Astrocyte (in vitro differentiated cells and primary cell): ENCODE results near the gene MAP7. TPM values are rescaled to one million over a fixed set of nuclear protein-coding genes. Genes with fewer than 3 reads are reported as not detected.

ENCODE experiments used
- DNase-seq: peaks from one replicate; pipeline ENCODE4 v3.0.0-alpha.2; 2010; ENCODE audit warnings: low read depth
- FAIRE-seq: peaks from 2 replicates; lab custom pipeline; 2011; peaks lifted over from hg19 to GRCh38; lab: Jason Lieb, UNC
- H2AFZ ChIP-seq: 2 replicates; pipeline ENCODE4 v1.6.0; 2012; ENCODE audit warnings: low read depth, low read length, inconsistent platforms
- H3K27ac ChIP-seq: 2 replicates; pipeline ENCODE4 v1.5.1; 2011; ENCODE audit warnings: low read depth, low read length, inconsistent platforms
- H3K27me3 ChIP-seq: 2 replicates; pipeline ENCODE4 v1.6.0; 2011; ENCODE audit warnings: low read length, inconsistent platforms; ENCODE audit not compliant: insufficient read depth
- H3K36me3 ChIP-seq: 2 replicates; pipeline ENCODE4 v1.5.1; 2011; ENCODE audit warnings: low read length, inconsistent platforms; ENCODE audit not compliant: insufficient read depth
- H3K4me1 ChIP-seq: 2 replicates; pipeline ENCODE4 v1.5.1; 2011; ENCODE audit warnings: low read length, inconsistent platforms; ENCODE audit not compliant: insufficient read depth
- H3K4me2 ChIP-seq: 2 replicates; pipeline ENCODE4 v1.6.0; 2012; ENCODE audit warnings: low read length, inconsistent platforms
- H3K4me3 ChIP-seq: 2 replicates; pipeline ENCODE4 v1.5.1; 2011; ENCODE audit warnings: low read depth, mild to moderate bottlenecking, low read length, inconsistent platforms; ENCODE audit not compliant: insufficient read depth
- H3K79me2 ChIP-seq: 2 replicates; pipeline ENCODE4 v1.6.0; 2012; ENCODE audit warnings: mild to moderate bottlenecking, low read length, inconsistent platforms; ENCODE audit not compliant: insufficient read depth
- H3K9ac ChIP-seq: 2 replicates; pipeline ENCODE4 v1.6.0; 2012; ENCODE audit warnings: mild to moderate bottlenecking, low read length, inconsistent platforms
- H3K9me3 ChIP-seq: 2 replicates; pipeline ENCODE4 v1.5.1; 2012; ENCODE audit warnings: low read depth, mild to moderate bottlenecking, low read length, inconsistent platforms; ENCODE audit not compliant: insufficient read depth
- H4K20me1 ChIP-seq: 2 replicates; pipeline ENCODE4 v1.6.0; 2012; ENCODE audit warnings: low read length, inconsistent platforms; ENCODE audit not compliant: insufficient read depth
- H3K27ac Mint-ChIP-seq: one replicate; pipeline ENCODE4 v1.8.0; 2021; ENCODE audit warnings: mild to moderate bottlenecking, mixed read lengths; ENCODE audit not compliant: unreplicated experiment
- H3K27me3 Mint-ChIP-seq: one replicate; pipeline ENCODE4 v1.8.0; 2021; ENCODE audit warnings: low read depth, mixed read lengths; ENCODE audit not compliant: unreplicated experiment
- H3K36me3 Mint-ChIP-seq: one replicate; pipeline ENCODE4 v1.8.0; 2021; ENCODE audit warnings: low read depth, mixed read lengths; ENCODE audit not compliant: unreplicated experiment
- H3K4me1 Mint-ChIP-seq: one replicate; pipeline ENCODE4 v1.8.0; 2021; ENCODE audit warnings: low read depth, mixed read lengths; ENCODE audit not compliant: unreplicated experiment
- H3K4me3 Mint-ChIP-seq: one replicate; pipeline ENCODE4 v1.8.0; 2021; ENCODE audit warnings: mild to moderate bottlenecking, moderate library complexity, mixed read lengths; ENCODE audit not compliant: unreplicated experiment
- H3K9me3 Mint-ChIP-seq: one replicate; pipeline ENCODE4 v1.8.0; 2021; ENCODE audit warnings: mild to moderate bottlenecking, mixed read lengths; ENCODE audit not compliant: unreplicated experiment
- EZH2 ChIP-seq: IDR thresholded peaks from 2 replicates; pipeline ENCODE4 v1.6.1; 2012; ENCODE audit warnings: mild to moderate bottlenecking, low read length, inconsistent platforms; ENCODE audit not compliant: insufficient read depth
- total RNA-seq: library from RNA; stranded (reverse); gene quantifications from 2 replicates; pipeline ENCODE4 v1.2.1, GENCODE V29; 2021
- TF ChIP-seq, protein P1 (sequence below): IDR thresholded peaks from 2 replicates; pipeline ENCODE4 v1.5.1; 2011; ENCODE audit warnings: low read depth, mild to moderate bottlenecking, inconsistent platforms, low read length, moderate library complexity; ENCODE audit not compliant: insufficient read depth

The MAP7 gene
- total RNA-seq, 1 donor from 2014 or later: 3.3 TPM

DNA sequence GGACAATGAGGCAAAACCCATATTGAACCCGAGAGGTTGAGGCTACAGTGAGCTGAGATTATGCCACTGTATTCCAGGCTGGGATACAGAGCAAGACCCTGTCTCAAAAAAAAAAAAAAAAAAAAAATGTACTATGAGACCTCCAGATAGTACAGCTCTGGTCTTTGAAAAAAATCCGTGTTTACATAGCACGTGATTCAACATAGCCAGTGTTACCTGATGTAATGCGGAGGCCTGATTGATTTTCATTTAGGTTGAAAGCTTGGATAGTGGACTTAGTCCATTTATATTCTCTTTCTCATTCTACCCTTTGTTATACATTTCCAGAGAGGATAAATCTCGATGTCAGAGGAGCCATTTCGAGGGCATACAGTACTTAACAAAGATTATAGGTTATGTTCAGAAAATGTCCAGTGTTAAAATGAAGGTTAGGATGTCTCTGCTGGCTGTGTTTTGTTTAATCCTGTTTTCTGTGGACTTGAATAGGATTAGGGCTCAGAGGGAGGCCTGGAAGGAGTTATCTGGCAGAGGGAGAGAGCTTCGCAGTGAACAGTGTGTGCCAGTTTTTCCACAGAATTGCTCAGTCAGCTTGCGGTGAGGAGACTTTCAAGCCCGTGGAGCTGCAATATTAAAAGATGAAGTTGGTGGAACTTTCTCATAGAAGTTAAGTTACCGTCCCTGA lies 226.7 kb downstream of the MAP7 start:
- Mint-ChIP-seq H3K27me3 (no peaks in the 10 kb centered on the region), H3K4me3 (no peak overlapping the region), H3K4me1 (no peaks in the 10 kb centered on the region), H3K9me3 (no peaks in the 10 kb centered on the region), H3K36me3 (no peaks in the 10 kb centered on the region), H3K27ac (no peak overlapping the region)
- TF ChIP-seq, protein P1, sequence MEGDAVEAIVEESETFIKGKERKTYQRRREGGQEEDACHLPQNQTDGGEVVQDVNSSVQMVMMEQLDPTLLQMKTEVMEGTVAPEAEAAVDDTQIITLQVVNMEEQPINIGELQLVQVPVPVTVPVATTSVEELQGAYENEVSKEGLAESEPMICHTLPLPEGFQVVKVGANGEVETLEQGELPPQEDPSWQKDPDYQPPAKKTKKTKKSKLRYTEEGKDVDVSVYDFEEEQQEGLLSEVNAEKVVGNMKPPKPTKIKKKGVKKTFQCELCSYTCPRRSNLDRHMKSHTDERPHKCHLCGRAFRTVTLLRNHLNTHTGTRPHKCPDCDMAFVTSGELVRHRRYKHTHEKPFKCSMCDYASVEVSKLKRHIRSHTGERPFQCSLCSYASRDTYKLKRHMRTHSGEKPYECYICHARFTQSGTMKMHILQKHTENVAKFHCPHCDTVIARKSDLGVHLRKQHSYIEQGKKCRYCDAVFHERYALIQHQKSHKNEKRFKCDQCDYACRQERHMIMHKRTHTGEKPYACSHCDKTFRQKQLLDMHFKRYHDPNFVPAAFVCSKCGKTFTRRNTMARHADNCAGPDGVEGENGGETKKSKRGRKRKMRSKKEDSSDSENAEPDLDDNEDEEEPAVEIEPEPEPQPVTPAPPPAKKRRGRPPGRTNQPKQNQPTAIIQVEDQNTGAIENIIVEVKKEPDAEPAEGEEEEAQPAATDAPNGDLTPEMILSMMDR: no peak
- TF ChIP-seq EZH2: no peak
- no peaks in the 10 kb centered on the region for H3K79me2 ChIP-seq
- no peaks in the 10 kb centered on the region for H3K9me3 ChIP-seq
- FAIRE-seq: no peak
- peak overlapping the region; percentile 32 for H2AFZ ChIP-seq
- H3K27me3 ChIP-seq: no peaks in the 10 kb centered on the region
- no peaks in the 10 kb centered on the region for H3K36me3 ChIP-seq
- no peak overlapping the region for H3K4me2 ChIP-seq
- H3K4me3 ChIP-seq: no peak overlapping the region
- no peaks in the 10 kb centered on the region for H3K4me1 ChIP-seq
- DNase-seq: peak; percentile 20
- H3K27ac ChIP-seq: no peak overlapping the region
- H3K9ac ChIP-seq: no peak overlapping the region
- no peaks in the 10 kb centered on the region for H4K20me1 ChIP-seq

DNA sequence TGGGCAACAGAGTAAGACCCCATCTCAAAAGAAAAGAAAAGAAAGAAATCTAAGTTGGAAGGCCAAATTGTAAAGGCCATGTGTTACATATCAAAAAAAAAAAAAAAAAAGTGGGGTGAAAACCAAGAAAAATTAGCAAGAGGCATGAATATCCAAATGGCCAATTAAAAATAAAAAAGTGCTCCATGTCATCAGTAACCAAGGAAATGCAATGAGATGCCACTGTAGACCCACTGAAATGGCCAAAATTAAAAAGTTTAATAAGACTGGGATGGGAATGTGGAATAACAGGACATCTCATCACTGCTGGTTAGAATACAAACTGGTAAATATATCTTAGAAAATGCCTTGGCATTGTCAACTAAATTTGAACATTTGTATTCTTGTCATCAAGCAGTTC lies 230.5 kb downstream of the MAP7 start:
- no peak overlapping the region for H2AFZ ChIP-seq
- TF ChIP-seq, protein P1: no peak
- no peak for TF ChIP-seq EZH2
- no peak overlapping the region for H3K27ac Mint-ChIP-seq
- H3K9me3 ChIP-seq: no peaks in the 10 kb centered on the region
- H3K27me3 Mint-ChIP-seq: no peaks in the 10 kb centered on the region
- no peak overlapping the region for H3K27ac ChIP-seq
- no peak overlapping the region for H3K4me3 ChIP-seq
- no peaks in the 10 kb centered on the region for H3K36me3 Mint-ChIP-seq
- H3K36me3 ChIP-seq: no peaks in the 10 kb centered on the region
- no peaks in the 10 kb centered on the region for H3K4me1 Mint-ChIP-seq
- H3K9ac ChIP-seq: no peak overlapping the region
- no peaks in the 10 kb centered on the region for H3K9me3 Mint-ChIP-seq
- no peaks in the 10 kb centered on the region for H4K20me1 ChIP-seq
- H3K4me2 ChIP-seq: no peak overlapping the region
- peaks cover 2% of the 10 kb centered on the region for H3K27me3 ChIP-seq
- no peak overlapping the region for H3K4me3 Mint-ChIP-seq
- no peaks in the 10 kb centered on the region for H3K79me2 ChIP-seq
- FAIRE-seq: no peak
- no peak for DNase-seq
- H3K4me1 ChIP-seq: no peaks in the 10 kb centered on the region

DNA sequence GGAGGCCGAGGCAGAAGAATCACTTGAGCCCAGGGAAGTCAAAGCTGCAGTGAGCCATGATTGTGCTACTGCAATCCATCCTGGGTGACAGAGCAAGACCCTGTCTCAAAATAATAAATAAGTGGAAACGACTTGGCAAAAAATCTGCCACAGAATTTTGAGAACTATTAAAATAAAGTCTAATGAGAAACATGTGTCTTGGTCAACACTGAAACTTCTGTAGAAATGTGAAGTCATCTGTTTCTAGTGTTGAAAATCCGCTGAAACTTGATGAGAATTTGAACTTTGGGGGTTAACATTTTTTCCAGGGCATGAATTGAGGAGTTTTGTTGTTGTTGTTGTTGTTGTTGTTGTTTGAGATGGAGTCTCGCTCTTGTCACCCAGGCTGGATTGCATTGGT lies 231.5 kb downstream of the MAP7 start:
- Histone ChIP-seq H2AFZ (no peak overlapping the region), H3K4me2 (no peak overlapping the region), H4K20me1 (no peaks in the 10 kb centered on the region), H3K4me1 (no peaks in the 10 kb centered on the region), H3K36me3 (no peaks in the 10 kb centered on the region), H3K9me3 (no peaks in the 10 kb centered on the region), H3K4me3 (no peak overlapping the region), H3K79me2 (no peaks in the 10 kb centered on the region), H3K27ac (no peak overlapping the region), H3K27me3 (peaks cover 2% of the 10 kb centered on the region), H3K9ac (no peak overlapping the region)
- DNase-seq (no peak), FAIRE-seq (no peak)
- Mint-ChIP-seq H3K27me3 (peaks cover 3% of the 10 kb centered on the region), H3K4me1 (no peaks in the 10 kb centered on the region), H3K36me3 (no peaks in the 10 kb centered on the region), H3K27ac (no peak overlapping the region), H3K4me3 (no peak overlapping the region), H3K9me3 (no peaks in the 10 kb centered on the region)
- TF ChIP-seq EZH2: no peak
- TF ChIP-seq, protein P1: no peak
